Cardiac fibroblast (primary cell): ENCODE results near the gene USP46.

Experiments
- DNase-seq, 2 donors: peaks; one replicate each; pipeline versions ENCODE4 v3.0.0 to v3.0.0-alpha.2; 2010; ENCODE audit warnings: low read depth in 2 of 2
- H3K4me3 ChIP-seq, 2 donors: replicated peaks in 1 of 2; 1 replicate in 1 of 2; 2 replicates in 1 of 2; pipeline ENCODE4 v1.5.1; 2011; ENCODE audit warnings: low read depth in 2 of 2, low read length in 2 of 2, mild to moderate bottlenecking in 2 of 2, moderate library complexity in 1 of 2
- TF ChIP-seq, protein P1 (sequence below): IDR thresholded peaks from one replicate; pipeline ENCODE4 v1.5.1; 2011; ENCODE audit warnings: low read depth, mild to moderate bottlenecking, low read length, inconsistent platforms

Gene USP46

DNA sequence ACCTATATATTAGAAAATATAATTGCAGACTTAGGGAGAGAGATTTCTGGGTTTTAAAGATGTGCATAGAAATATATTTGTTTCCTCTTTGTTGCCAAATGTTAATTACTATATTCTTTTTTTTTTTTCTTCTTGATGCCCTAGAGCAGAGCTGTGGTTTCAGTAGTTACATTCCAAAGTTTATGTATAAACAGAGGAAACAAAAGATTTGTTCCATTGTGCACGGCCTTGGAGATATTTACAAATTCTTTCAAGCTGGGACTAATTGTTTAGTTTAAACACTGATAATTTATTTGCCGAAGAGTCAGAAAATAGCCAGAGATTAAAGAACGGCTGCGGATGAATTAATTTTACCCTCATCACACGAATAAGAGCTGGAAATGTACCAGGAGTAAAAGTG is 85.1 kb downstream of the USP46 start:
- H3K4me3 ChIP-seq, result no peak overlapping the region
- peak in 1 of 2 donors; percentile 9 for DNase-seq
- TF ChIP-seq, protein P1, sequence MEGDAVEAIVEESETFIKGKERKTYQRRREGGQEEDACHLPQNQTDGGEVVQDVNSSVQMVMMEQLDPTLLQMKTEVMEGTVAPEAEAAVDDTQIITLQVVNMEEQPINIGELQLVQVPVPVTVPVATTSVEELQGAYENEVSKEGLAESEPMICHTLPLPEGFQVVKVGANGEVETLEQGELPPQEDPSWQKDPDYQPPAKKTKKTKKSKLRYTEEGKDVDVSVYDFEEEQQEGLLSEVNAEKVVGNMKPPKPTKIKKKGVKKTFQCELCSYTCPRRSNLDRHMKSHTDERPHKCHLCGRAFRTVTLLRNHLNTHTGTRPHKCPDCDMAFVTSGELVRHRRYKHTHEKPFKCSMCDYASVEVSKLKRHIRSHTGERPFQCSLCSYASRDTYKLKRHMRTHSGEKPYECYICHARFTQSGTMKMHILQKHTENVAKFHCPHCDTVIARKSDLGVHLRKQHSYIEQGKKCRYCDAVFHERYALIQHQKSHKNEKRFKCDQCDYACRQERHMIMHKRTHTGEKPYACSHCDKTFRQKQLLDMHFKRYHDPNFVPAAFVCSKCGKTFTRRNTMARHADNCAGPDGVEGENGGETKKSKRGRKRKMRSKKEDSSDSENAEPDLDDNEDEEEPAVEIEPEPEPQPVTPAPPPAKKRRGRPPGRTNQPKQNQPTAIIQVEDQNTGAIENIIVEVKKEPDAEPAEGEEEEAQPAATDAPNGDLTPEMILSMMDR, result no peak

DNA sequence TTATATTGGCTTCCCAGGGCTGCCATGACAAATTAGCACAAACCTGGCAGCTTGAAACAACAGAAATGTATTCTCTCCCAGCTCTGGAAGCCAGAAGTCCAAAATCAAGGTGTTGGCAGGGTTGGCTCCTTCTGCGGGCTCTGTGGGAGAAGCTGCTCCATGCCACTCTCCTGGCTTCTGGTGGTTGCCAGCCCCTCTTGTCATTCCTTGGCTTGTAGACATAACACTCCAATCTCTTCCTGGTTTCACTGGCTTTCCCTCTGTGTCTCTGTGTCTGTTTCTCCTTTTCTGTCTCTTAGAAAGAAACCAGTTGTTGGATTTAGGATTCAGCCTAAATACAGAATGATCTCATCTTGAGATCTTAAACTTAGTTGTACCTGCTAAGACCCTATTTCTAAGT is 85.5 kb downstream of the USP46 start:
- H3K4me3 ChIP-seq, result no peak overlapping the region
- TF ChIP-seq, protein P1, result no peak
- no peak for DNase-seq

DNA sequence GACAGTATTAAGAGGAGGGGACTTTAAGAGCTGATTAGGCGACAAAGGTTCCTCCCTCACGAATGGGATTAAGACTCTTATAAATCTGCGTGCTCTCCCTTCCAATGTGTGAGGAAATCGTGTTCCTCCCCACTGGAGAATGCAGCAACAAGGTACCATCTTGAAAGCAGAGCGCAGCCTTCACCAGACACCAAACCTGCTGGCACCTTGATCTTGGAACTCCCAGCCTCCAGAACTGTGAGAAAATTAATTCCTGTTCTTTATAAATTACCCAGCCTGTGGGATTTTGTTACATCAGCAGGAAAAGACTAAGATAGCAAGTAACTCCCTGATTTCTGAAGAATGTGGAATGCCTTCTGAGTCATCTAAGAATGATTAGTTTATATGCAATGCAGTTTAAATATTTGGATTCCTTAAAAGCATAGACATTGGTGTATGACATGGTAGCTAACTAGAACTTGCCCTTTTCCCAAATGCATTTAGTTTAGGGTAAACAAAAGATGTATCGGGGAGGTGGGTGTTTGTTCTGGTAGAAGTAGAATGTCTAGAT is 86.1 kb downstream of the USP46 start:
- TF ChIP-seq, protein P1, result no peak
- H3K4me3 ChIP-seq, result no peak overlapping the region
- DNase-seq, result peak; percentile 67 to 74

DNA sequence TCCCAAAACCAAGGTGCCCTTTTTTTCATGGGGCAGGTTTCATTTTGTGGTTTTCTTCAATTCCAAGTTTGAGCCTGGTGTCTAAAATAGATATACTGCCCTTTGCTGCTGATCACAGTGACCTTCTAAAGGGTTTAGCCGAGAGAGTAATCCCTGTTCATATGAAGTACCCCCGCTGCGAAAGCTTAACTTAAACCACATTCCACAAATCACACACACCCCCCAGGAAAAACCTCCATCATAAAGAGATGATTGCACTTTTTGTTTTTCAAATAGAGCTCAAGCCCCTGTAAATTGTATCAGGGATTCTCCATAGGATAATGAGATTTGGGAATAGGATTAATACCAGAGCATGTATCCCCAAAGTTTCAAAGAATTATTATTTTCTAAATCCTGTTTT is 90.8 kb downstream of the USP46 start:
- TF ChIP-seq, protein P1, result no peak
- DNase-seq, result no peak
- no peak overlapping the region for H3K4me3 ChIP-seq

DNA sequence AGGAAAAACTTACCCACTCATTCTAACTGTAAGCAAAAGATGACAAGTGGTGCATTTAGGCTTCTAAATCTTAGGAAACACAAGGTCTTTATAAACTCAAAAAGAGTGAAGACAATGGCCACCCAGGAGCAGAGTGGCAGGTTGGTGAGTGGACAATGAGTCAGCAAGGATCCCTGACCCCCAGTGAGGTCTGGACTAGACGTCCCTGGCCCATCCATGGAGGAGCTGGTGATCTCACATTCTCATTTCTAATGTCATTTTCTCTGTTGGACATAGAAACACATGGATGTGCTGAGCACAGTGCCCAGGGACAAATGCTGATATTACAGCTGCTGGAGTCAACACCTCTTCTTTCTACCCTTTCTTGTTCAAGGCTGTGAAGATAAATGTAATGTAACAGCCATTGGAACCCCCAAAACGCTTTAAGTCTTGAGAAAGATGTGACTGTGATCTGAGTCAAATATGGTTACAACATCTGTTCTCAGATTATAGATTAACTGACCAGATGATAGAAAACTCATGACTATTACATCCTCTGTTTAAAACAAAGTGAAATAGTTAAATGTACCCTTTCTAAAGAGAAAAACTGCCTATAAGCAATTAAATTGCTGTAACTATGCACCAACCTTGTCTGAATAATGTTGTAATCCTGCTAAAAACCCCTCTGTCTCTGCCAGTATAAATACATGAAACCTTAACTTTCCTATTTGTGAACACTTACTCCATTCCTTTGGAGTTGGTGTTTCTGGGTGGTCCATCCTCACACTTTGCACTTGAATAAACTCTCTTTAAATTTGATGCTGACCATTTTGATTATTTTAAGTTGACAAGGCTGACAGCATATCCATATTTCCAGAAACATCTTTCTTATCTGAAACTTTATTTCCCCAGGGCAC is 92.7 kb downstream of the USP46 start:
- no peak overlapping the region for H3K4me3 ChIP-seq
- TF ChIP-seq, protein P1, result no peak
- DNase-seq, result peak in 1 of 2 donors; percentile 27

DNA sequence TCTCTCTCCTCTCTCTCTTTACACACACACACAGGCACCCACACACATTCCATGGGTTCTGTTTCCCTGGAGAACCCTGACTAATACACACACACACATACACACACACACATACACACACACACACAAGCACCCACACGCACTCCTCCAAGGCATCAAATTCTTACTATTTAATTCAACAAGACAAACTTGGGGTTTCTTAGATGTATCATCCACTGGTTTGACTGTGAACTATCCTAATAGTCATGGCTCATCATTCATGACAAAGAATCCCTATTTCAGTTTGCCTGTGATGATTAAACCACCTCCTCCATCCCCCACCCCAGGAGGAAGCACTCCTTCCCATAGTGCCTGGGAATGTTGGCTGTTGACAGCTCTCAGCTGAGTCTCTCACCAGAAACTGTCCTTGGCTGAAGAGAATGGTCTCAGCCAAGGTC is 98.2 kb downstream of the USP46 start:
- TF ChIP-seq, protein P1, result no peak
- peak; percentile 41 to 46 for DNase-seq
- H3K4me3 ChIP-seq, result no peak overlapping the region

DNA sequence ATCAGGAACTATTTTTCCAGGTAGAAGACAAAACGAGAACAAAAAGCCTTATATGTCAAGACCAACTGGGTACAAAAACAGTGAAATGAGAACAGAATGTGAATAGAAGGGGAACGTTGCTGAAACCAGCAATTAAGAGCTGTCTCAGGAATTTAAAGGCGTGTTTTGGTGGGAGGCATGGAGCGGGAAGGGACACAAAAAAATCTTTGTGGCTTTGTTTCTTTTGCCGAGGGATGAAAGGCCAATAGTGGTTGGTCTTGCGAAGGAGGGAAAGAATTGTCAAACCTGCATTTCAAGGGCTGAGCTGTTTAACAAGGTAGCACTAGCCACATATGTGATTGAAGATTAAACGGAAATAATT is 103.8 kb downstream of the USP46 start:
- no peak overlapping the region for H3K4me3 ChIP-seq
- TF ChIP-seq, protein P1, result no peak
- no peak for DNase-seq
